Muscle of arm (tissue), 12 donors: ENCODE data around the gene OR2A14. TPM values are rescaled to one million over a fixed set of nuclear protein-coding genes. Genes with fewer than 3 reads are reported as not detected.
"Not testable (repeated sequence)": the region's sequence is repeated elsewhere in the genome, so short reads cannot be mapped to it uniquely, and the experiment has no call there.

Experiments used
- DNase-seq: peaks from one replicate; pipeline ENCODE4 v3.0.0-alpha.2; 2013
- polyA plus RNA-seq, 12 donors: library from polyadenylated mRNA; unstranded; fragments of 120-200 nt; gene quantifications; one replicate each; pipeline ENCODE4 v1.2.1, GENCODE V29; 2013; ENCODE audit not compliant: insufficient read length in 12 of 12

The OR2A14 gene
- polyA plus RNA-seq, 12 donors: not detected

DNA sequence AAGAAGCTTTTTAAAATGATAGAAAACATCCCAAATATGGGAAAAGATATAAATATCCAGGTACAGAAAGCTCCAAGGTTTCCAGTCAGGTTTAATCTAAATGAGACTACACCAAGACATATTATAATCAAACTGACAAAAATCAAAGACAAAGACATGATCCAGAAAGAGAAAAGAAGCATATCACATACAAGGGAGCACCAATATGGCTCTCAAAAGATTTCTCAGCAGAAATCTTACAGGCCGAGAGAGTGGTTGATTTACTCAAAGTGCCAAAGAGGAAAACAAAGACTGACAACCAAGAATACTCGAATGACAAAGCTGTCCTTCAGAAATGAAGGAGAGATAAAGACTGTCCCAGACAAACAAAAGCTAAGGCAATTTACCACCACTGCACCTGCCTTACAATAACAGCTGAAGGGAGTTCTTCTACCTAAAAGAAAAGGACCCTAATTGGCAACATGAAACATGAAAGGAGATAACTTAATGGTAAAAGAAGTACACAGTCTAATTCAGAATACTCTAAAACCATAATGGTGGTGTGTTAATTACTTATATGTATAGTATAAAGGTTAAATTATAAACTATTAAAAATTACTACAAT is 25.4 kb downstream of the OR2A14 start:
- no peak for DNase-seq

- no peak for DNase-seq
Observed at GRCh38 chr7:144158861-144159260, 35.9 kb downstream of the OR2A14 start.

DNA sequence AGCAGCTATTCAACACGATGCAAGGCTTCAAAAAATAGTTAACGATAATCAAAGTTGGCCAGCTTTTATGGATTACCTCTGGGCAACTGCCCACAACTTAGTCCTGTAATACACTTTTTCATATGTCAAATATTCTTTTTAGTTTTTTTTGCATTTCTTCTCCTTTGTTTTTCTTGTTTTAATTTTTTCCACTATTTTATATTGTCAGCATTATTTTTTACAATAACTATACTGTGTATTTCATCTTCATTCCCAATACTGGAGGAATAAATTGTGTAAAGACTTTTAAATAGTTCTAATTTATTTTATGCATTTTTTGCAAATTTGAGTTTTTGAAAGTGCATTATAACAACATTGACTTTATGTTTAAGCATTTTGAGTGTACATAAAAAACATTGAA is 41.8 kb downstream of the OR2A14 start:
- DNase-seq: no peak

GRCh38 chr7:144171594-144172350 is 48.8 kb downstream of the OR2A14 start:
- DNase-seq: not testable (repeated sequence)

DNA sequence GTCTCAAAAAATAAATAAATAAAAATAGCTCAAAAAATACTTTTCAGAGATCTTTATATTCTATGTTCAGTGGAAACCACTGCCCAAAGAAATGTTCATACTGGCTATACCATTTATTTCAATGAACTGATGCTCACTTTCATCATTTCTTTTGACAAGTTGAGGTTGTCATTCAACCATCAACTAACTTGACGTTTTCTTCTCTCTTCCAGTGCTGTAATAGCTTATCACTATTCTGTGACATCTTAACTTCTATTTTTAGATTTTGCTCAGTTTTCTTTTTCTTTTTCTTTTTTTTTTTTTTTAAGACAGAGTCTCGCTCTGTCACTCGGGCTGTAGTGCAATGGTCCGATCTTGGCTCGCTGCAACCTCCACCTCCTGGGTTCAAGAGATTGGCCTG is 51.6 kb downstream of the OR2A14 start:
- DNase-seq: no peak

GRCh38 chr7:144178380-144179164 is 55.6 kb downstream of the OR2A14 start:
- not testable (repeated sequence) for DNase-seq

GRCh38 chr7:144179165-144179479 is 56.1 kb downstream of the OR2A14 start:
- DNase-seq: not testable (repeated sequence)

Other genes with a start within 250 kb of the OR2A14 start
- 100 to 1,000 TPM in 11 of 12 donors, not detected in 1; 108 to 248 (median 215) TPM for gene TCAF1, start 221.0 kb upstream of the OR2A14 start, polyA plus RNA-seq
- gene OR2F2, start 187.9 kb upstream of the OR2A14 start, polyA plus RNA-seq: not detected
- under 1 TPM in 4 of 12 donors, not detected in 8; 0.04 to 0.32 (median 0.05) TPM for gene OR2F1, start 168.3 kb upstream of the OR2A14 start, polyA plus RNA-seq
- gene OR6B1, start 122.9 kb upstream of the OR2A14 start, polyA plus RNA-seq: not detected
- gene OR2A5, start 74.2 kb upstream of the OR2A14 start, polyA plus RNA-seq: under 1 TPM in 2 of 12 donors, not detected in 10; 0.25 to 0.38 TPM
- gene OR2A25, start 53.4 kb upstream of the OR2A14 start, polyA plus RNA-seq: not detected
- gene OR2A12, start 36.9 kb upstream of the OR2A14 start, polyA plus RNA-seq: under 1 TPM in 1 of 12 donors, not detected in 11; 0.04 TPM
- not detected for gene OR2A2, start 13.6 kb upstream of the OR2A14 start, polyA plus RNA-seq
- 1 to 10 TPM in 5 of 12 donors, under 1 TPM in 4, not detected in 3; 0.45 to 5.2 (median 1.1) TPM for gene CTAGE4, start 60.3 kb downstream of the OR2A14 start, polyA plus RNA-seq
- gene ARHGEF35, start 72.7 kb downstream of the OR2A14 start, polyA plus RNA-seq: 10 to 100 TPM in 1 of 12 donors, 1 to 10 TPM in 8, under 1 TPM in 2, not detected in 1; 0.82 to 12.9 (median 1.5) TPM
- gene OR2A42, start 116.4 kb downstream of the OR2A14 start, polyA plus RNA-seq: 1 to 10 TPM in 2 of 12 donors, under 1 TPM in 8, not detected in 2; 0.07 to 1.3 (median 0.41) TPM
- gene OR2A7, start 141.6 kb downstream of the OR2A14 start, polyA plus RNA-seq: 1 to 10 TPM in 6 of 12 donors, under 1 TPM in 4, not detected in 2; 0.62 to 7.5 (median 1.5) TPM
- 1 to 10 TPM in 2 of 12 donors, under 1 TPM in 4, not detected in 6; 0.25 to 2.1 (median 0.36) TPM for gene CTAGE8, start 146.1 kb downstream of the OR2A14 start, polyA plus RNA-seq
- gene OR2A1, start 189.2 kb downstream of the OR2A14 start, polyA plus RNA-seq: 1 to 10 TPM in 1 of 12 donors, under 1 TPM in 6, not detected in 5; 0.08 to 1.4 (median 0.35) TPM
- gene ARHGEF5, start 232.2 kb downstream of the OR2A14 start, polyA plus RNA-seq: 10 to 100 TPM in 1 of 12 donors, 1 to 10 TPM in 9, not detected in 2; 1.2 to 15.3 (median 2.3) TPM